Skeletal muscle tissue (tissue), 4 donors: Measurements from ENCODE around the gene MIOS. TPM values are rescaled to one million over a fixed set of nuclear protein-coding genes. Genes with fewer than 3 reads are reported as not detected.
"Not testable (repeated sequence)": the region's sequence is repeated elsewhere in the genome, so short reads cannot be mapped to it uniquely, and the experiment has no call there.

Experiments
- H3K27ac ChIP-seq: one replicate; pipeline ENCODE4 v1.7.0; 2013; ENCODE audit warnings: mild to moderate bottlenecking, low read depth, low read length, inconsistent platforms
- H3K27me3 ChIP-seq, 3 donors: one replicate each; pipeline ENCODE4 v1.7.0; 2013; ENCODE audit warnings: low read length in 3 of 3; ENCODE audit not compliant: control insufficient read depth in 3 of 3, insufficient read depth in 3 of 3
- H3K36me3 ChIP-seq, 3 donors: one replicate each; pipeline ENCODE4 v1.7.0; 2013; ENCODE audit warnings: low read length in 3 of 3; ENCODE audit not compliant: control insufficient read depth in 3 of 3, insufficient read depth in 3 of 3
- H3K4me1 ChIP-seq, 3 donors: one replicate each; pipeline ENCODE4 v1.7.0; 2013; ENCODE audit warnings: low read length in 3 of 3, mild to moderate bottlenecking in 3 of 3; ENCODE audit not compliant: control insufficient read depth in 3 of 3, insufficient read depth in 3 of 3
- H3K4me3 ChIP-seq, 3 donors: one replicate each; pipeline ENCODE4 v1.7.0; 2013; ENCODE audit warnings: low read length in 3 of 3
- H3K9ac ChIP-seq, 3 donors: one replicate each; pipeline ENCODE4 v1.7.0; 2013; ENCODE audit warnings: low read length in 3 of 3, mild to moderate bottlenecking in 3 of 3, moderate library complexity in 2 of 3, low read depth in 1 of 3
- H3K9me3 ChIP-seq, 3 donors: one replicate each; pipeline ENCODE4 v1.7.0; 2013; ENCODE audit warnings: low read length in 3 of 3; ENCODE audit not compliant: control insufficient read depth in 3 of 3
- total RNA-seq: library from RNA; depleted of rRNA; stranded (reverse); fragments of >200 nt; gene quantifications from one replicate; pipeline ENCODE4 v1.2.3, GENCODE V29; 2014
- donor health status: Osteomylitis.

Gene MIOS
- total RNA-seq, 1 donor from 2014 or later, result 35.5 TPM

DNA sequence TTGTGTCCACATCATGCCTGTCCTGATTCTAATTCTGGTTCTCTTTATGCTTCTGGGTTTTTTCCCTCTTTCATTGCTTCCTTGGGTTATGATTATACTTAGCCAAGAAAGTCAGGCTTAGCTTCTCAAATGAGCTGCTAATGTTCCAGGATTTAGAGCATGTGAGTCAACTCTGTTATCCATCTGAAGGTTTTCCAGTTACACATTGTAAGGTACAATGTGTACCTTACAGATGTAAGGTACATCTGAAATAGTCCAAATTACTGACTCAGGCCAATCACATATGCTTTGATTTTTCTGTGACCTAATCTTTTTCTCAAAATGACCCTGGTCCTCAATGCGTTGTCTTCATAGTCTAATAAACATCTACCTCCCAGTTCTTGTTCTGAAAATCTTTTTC is 13.3 kb upstream of the MIOS start:
- Histone ChIP-seq H3K36me3 (peaks cover 0 to 5% (median 0%) of the 10 kb centered on the region in 3 donors), H3K9ac (no peak overlapping the region), H3K4me1 (peaks cover 6 to 13% (median 8%) of the 10 kb centered on the region in 3 donors), H3K9me3 (no peaks in the 10 kb centered on the region), H3K27me3 (no peaks in the 10 kb centered on the region), H3K27ac (peak overlapping the region; percentile 41), H3K4me3 (no peak overlapping the region)

DNA sequence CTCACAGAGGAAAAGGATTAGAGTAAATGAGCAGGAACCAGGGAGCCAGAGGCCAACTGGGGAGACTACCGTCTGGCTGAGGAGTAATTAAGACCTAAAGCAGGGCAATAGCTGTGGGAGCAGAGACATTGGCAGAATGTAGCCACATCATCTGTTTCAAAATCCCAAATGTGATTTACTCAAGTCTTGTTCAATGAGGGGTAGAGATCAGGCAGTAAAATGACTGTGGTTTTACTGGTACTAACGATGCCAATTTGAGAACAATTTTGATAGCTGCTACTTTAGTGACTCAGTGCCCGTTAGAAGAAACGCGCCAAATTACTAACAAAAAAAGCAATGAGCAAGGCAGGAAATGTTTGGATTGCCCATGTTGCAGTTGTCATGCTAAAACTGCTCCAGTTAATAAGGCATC is 12.7 kb upstream of the MIOS start:
- Histone ChIP-seq H3K4me1 (peaks cover 6 to 13% (median 8%) of the 10 kb centered on the region in 3 donors), H3K36me3 (peaks cover 0 to 5% (median 0%) of the 10 kb centered on the region in 3 donors), H3K27me3 (no peaks in the 10 kb centered on the region), H3K4me3 (peak overlapping the region in 1 of 3 donors; percentile 28), H3K27ac (peak overlapping the region; percentile 41), H3K9ac (no peak overlapping the region), H3K9me3 (no peaks in the 10 kb centered on the region)

- Histone ChIP-seq H3K9me3 (no peaks in the 10 kb centered on the region), H3K4me3 (peak overlapping the region in 1 of 3 donors; percentile 18), H3K27ac (peak overlapping the region; percentile 41), H3K9ac (peak overlapping the region in 1 of 3 donors; percentile 47), H3K36me3 (peaks cover 0 to 5% (median 0%) of the 10 kb centered on the region in 3 donors), H3K27me3 (no peaks in the 10 kb centered on the region), H3K4me1 (peaks cover 6 to 13% (median 8%) of the 10 kb centered on the region in 3 donors)
Measured at GRCh38 chr7:7554649-7555575, 11.8 kb upstream of the MIOS start.

DNA sequence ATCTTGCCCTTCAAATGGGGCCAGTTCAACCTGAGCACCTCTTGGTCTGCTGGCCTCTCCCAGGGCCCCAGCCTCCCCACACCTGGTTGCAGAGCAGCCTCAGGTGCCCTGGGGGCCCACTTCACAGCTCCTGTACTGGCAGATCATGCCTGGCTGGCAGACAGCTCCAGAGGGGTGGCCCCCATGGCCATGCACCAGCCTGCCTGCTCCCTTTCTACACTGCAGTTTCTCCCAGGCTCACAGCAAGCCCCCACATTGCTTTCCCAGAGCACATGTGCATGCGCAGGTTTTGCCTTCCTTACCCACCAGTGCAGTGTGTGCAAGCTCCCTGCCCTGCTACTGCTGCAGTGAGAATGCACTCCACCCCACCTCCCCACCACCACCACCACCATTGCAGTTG is 9.8 kb upstream of the MIOS start:
- H3K36me3 ChIP-seq, result peaks cover 0 to 3% (median 0%) of the 10 kb centered on the region in 3 donors
- H3K27me3 ChIP-seq, result no peaks in the 10 kb centered on the region
- no peak overlapping the region for H3K4me3 ChIP-seq
- H3K4me1 ChIP-seq, result peaks cover 6 to 13% (median 8%) of the 10 kb centered on the region in 3 donors
- no peak overlapping the region for H3K9ac ChIP-seq
- H3K27ac ChIP-seq, result no peak overlapping the region
- H3K9me3 ChIP-seq, result no peaks in the 10 kb centered on the region

- peaks cover 0 to 2% (median 0%) of the 10 kb centered on the region in 3 donors for H3K36me3 ChIP-seq
- H3K9me3 ChIP-seq, result no peaks in the 10 kb centered on the region
- H3K4me1 ChIP-seq, result peaks cover 6 to 13% (median 8%) of the 10 kb centered on the region in 3 donors
- H3K27ac ChIP-seq, result no peak overlapping the region
- H3K4me3 ChIP-seq, result no peak overlapping the region
- no peak overlapping the region for H3K9ac ChIP-seq
- no peaks in the 10 kb centered on the region for H3K27me3 ChIP-seq
Measured at GRCh38 chr7:7557252-7557651, 9.4 kb upstream of the MIOS start.

GRCh38 chr7:7561591-7561990 is 5.1 kb upstream of the MIOS start:
- peaks cover 0 to 19% (median 6%) of the 10 kb centered on the region in 3 donors for H3K4me1 ChIP-seq

DNA sequence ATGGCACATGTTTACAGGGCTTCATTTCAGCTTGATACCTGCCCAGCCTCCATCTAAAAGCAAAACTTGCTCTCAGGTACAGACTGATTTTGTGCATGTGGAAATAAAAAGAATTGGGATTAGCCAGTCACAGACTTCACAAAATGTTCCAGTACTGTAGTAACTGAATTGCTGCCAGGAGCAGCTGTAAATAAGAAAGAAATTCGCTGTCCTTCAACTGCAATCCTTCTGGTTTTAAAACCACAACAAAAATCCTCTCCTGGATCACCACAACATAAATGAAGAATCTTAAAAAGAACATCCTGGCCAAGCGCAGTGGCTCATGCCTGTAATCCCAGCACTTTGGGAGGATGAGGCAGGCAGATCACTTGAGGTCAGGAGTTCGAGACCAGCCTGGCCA is 3.9 kb upstream of the MIOS start:
- H3K27ac ChIP-seq, result no peak overlapping the region
- H3K9ac ChIP-seq, result no peak overlapping the region
- no peaks in the 10 kb centered on the region for H3K27me3 ChIP-seq
- no peaks in the 10 kb centered on the region for H3K36me3 ChIP-seq
- H3K4me3 ChIP-seq, result no peak overlapping the region
- H3K9me3 ChIP-seq, result no peaks in the 10 kb centered on the region
- H3K4me1 ChIP-seq, result peaks cover 2 to 21% (median 7%) of the 10 kb centered on the region in 3 donors

More at GRCh38 chr7:7561591-7561990, 5.1 kb upstream of the MIOS start:
- H3K9ac ChIP-seq, H3K27ac ChIP-seq, H3K9me3 ChIP-seq, H3K27me3 ChIP-seq, H3K36me3 ChIP-seq, H3K4me3 ChIP-seq: not testable (repeated sequence)

DNA sequence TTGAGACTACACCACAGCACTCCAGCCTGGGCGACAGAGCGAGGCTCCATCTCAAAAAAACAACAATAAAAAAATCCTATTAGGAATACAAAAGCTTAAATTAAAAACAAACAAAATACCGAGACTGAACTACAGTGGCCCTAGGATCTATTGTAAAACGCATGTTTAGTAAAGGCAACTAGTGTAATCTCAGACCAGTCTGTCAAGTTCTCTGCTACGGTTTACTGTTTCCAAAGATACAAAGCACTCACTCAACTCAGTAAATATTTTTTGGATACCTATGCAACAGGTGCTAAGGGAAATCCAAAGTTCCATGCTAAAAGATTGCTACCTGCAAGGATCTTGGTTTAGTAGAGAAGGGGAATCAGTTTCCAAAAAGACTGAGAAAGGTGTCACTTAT is 3.4 kb upstream of the MIOS start:
- Histone ChIP-seq H3K27me3 (no peaks in the 10 kb centered on the region), H3K36me3 (no peaks in the 10 kb centered on the region), H3K9me3 (no peaks in the 10 kb centered on the region), H3K9ac (no peak overlapping the region), H3K4me1 (peaks cover 8 to 27% (median 12%) of the 10 kb centered on the region in 3 donors), H3K27ac (no peak overlapping the region), H3K4me3 (no peak overlapping the region)

GRCh38 chr7:7563813-7564212 is 2.9 kb upstream of the MIOS start:
- H3K9me3 ChIP-seq, result no peaks in the 10 kb centered on the region
- H3K4me3 ChIP-seq, result no peak overlapping the region
- H3K9ac ChIP-seq, result no peak overlapping the region
- peak overlapping the region; percentile 55 for H3K27ac ChIP-seq
- peaks cover 13 to 32% (median 18%) of the 10 kb centered on the region in 3 donors for H3K4me1 ChIP-seq
- no peaks in the 10 kb centered on the region for H3K27me3 ChIP-seq
- H3K36me3 ChIP-seq, result no peaks in the 10 kb centered on the region

GRCh38 chr7:7564323-7564780 is 2.3 kb upstream of the MIOS start:
- Histone ChIP-seq H3K36me3 (peaks cover 0 to 3% (median 0%) of the 10 kb centered on the region in 3 donors), H3K27ac (peak overlapping the region; percentile 55), H3K4me1 (peaks cover 18 to 38% (median 20%) of the 10 kb centered on the region in 3 donors), H3K9ac (no peak overlapping the region), H3K27me3 (no peaks in the 10 kb centered on the region), H3K4me3 (no peak overlapping the region), H3K9me3 (no peaks in the 10 kb centered on the region)
